Upper lobe of left lung (tissue), 6 donors: ENCODE measurements around the gene EPS8L2. TPM values are rescaled to one million over a fixed set of nuclear protein-coding genes. Genes with fewer than 3 reads are reported as not detected.
A peak's percentile ranks its signal among the peaks of the same experiment; 100 is the strongest.

Experiments used
- ATAC-seq, 2 donors: fragments of 200-7000 bp; cut with Tn5 transposase; one replicate each; pipeline ENCODE4 v1.9.1; 2022; ENCODE audit warnings: mild to moderate bottlenecking in 2 of 2, moderate library complexity in 2 of 2; ENCODE audit not compliant: low FRiP score in 2 of 2
- DNase-seq, 2 donors: peaks; one replicate each; pipeline ENCODE4 v3.0.0-alpha.2; 2019 to 2020
- H3K27ac ChIP-seq, 4 donors: fragments of 200-600 bp; sonication (generic); one replicate each; pipeline ENCODE4 v1.5.1; 2016 to 2019
- H3K27me3 ChIP-seq, 4 donors: fragments of 200-600 bp; sonication (generic); one replicate each; pipeline ENCODE4 v1.5.1; 2017 to 2019
- H3K36me3 ChIP-seq, 4 donors: fragments of 200-600 bp; sonication (generic); one replicate each; pipeline ENCODE4 v1.5.1; 2016 to 2019
- H3K4me1 ChIP-seq, 4 donors: fragments of 200-600 bp; sonication (generic); one replicate each; pipeline ENCODE4 v1.5.1; 2018 to 2019
- H3K4me3 ChIP-seq, 4 donors: fragments of 200-600 bp; sonication (generic); one replicate each; pipeline ENCODE4 v1.5.1; 2017 to 2019; ENCODE audit warnings: mild to moderate bottlenecking in 2 of 4, moderate library complexity in 1 of 4
- H3K9me3 ChIP-seq, 4 donors: fragments of 200-600 bp; sonication (generic); one replicate each; pipeline ENCODE4 v1.5.1; 2018 to 2019
- CTCF ChIP-seq, 6 experiments: fragments of 450-650 bp in 4 of 6; fragments of 200-600 bp in 2 of 6; sonication (generic) in 2 of 6; IDR thresholded peaks; one replicate each; pipeline ENCODE4 v1.5.1; 2016 to 2019; ENCODE audit warnings: antibody characterized with exemption in 6 of 6
- EP300 ChIP-seq, 4 donors: sonication (generic); formaldehyde crosslinking; IDR thresholded peaks; one replicate each; pipeline ENCODE4 v1.5.1; 2017; ENCODE audit warnings: antibody characterized with exemption in 4 of 4, control low read depth in 2 of 4
- POLR2A ChIP-seq, 4 donors: fragments of 450-650 bp; IDR thresholded peaks; one replicate each; pipeline ENCODE4 v1.5.1; 2016 to 2017; ENCODE audit warnings: antibody characterized with exemption in 4 of 4, mild to moderate bottlenecking in 2 of 4
- POLR2AphosphoS5 ChIP-seq, 2 donors: sonication (generic); formaldehyde crosslinking; IDR thresholded peaks; one replicate each; pipeline ENCODE4 v1.5.1; 2017; ENCODE audit warnings: antibody characterized with exemption in 2 of 2
- WGBS, 2 donors: methylation state at CpG; one replicate each; pipeline ENCODE4 v1.1.5; 2017 to 2018; 5-methylcytosine and 5-hydroxymethylcytosine counted together
- total RNA-seq, 6 donors: library from RNA; depleted of rRNA in 4 of 6; stranded (reverse); fragments of >200 nt in 4 of 6; gene quantifications; one replicate each; pipeline versions ENCODE4 v1.1.0 to v1.2.1, GENCODE V29; 2016 to 2021
- donor health status: DM: no; HTN: no; CAD: no; lungs with moderate emphysema.
- donor health status: DM: no; HTN: yes; CAD: no; lungs with severe emphysema.

The EPS8L2 gene
- total RNA-seq, 6 donors from 2014 or later: 120 to 497 (median 199) TPM

GRCh38 chr11:704781-705645, 1.0 kb upstream of the EPS8L2 start:
- H3K4me1 ChIP-seq: peaks cover 36 to 72% (median 57%) of the 10 kb centered on the region in 4 donors
- ATAC-seq: peak; percentile 36 to 81
- peak; percentile 84 to 92 for DNase-seq
- H3K4me3 ChIP-seq: peak overlapping the region in 3 of 4 donors; percentile 60 to 62 (median 61)
- 64 to 74% methylated on average over 10 to 25 of the region's 27 CpGs for whole genome bisulfite sequencing, 2 donors
- peaks cover 0 to 15% (median 12%) of the 10 kb centered on the region in 4 donors for H3K36me3 ChIP-seq
- H3K27me3 ChIP-seq: peaks cover 0 to 20% (median 10%) of the 10 kb centered on the region in 4 donors
- TF ChIP-seq EP300 (IDR thresholded peaks at IDR 0.05) (no peak), POLR2AphosphoS5 (IDR thresholded peaks at IDR 0.05) (no peak), CTCF (IDR thresholded peaks at IDR 0.05) (no peak), POLR2A (IDR thresholded peaks at IDR 0.05) (peak in 3 of 4 donors; percentile 27 to 44 (median 34))
- no peaks in the 10 kb centered on the region for H3K9me3 ChIP-seq
- peak overlapping the region; percentile 75 to 86 (median 81) for H3K27ac ChIP-seq

GRCh38 chr11:706439-706956, 467 bp downstream of the EPS8L2 start:
- Histone ChIP-seq H3K4me3 (peak overlapping the region; percentile 38 to 62 (median 60)), H3K4me1 (peaks cover 36 to 83% (median 58%) of the 10 kb centered on the region in 4 donors), H3K27me3 (peaks cover 0 to 20% (median 10%) of the 10 kb centered on the region in 4 donors), H3K36me3 (peaks cover 0 to 10% (median 7%) of the 10 kb centered on the region in 4 donors), H3K9me3 (no peaks in the 10 kb centered on the region), H3K27ac (peak overlapping the region; percentile 75 to 86 (median 81))
- WGBS, 2 donors: 3% methylated on average over 17 of the region's 22 CpGs; no CpG with 5 or more reads in 1 of the 2 donors
- ATAC-seq: peak in 1 of 2 donors; percentile 54
- DNase-seq: peak in 1 of 2 donors; percentile 36
- TF ChIP-seq POLR2A (IDR thresholded peaks at IDR 0.05) (peak in 1 of 4 donors; percentile 6), EP300 (IDR thresholded peaks at IDR 0.05) (no peak)

- Histone ChIP-seq H3K36me3 (peaks cover 0 to 4% (median 1%) of the 10 kb centered on the region in 4 donors), H3K27me3 (peaks cover 0 to 20% (median 10%) of the 10 kb centered on the region in 4 donors), H3K4me1 (peaks cover 35 to 79% (median 55%) of the 10 kb centered on the region in 4 donors), H3K4me3 (peak overlapping the region; percentile 38 to 62 (median 60)), H3K27ac (peak overlapping the region; percentile 75 to 86 (median 81)), H3K9me3 (no peaks in the 10 kb centered on the region)
- no peak for TF ChIP-seq POLR2AphosphoS5 (IDR thresholded peaks at IDR 0.05)
- no peak for TF ChIP-seq EP300 (IDR thresholded peaks at IDR 0.05)
- TF ChIP-seq CTCF (IDR thresholded peaks at IDR 0.05): peak in 1 of 6 experiments; percentile 41
- ATAC-seq: peak; percentile 20 to 55
- DNase-seq: peak; percentile 69 to 89
- 29 to 48% methylated on average over 15 to 24 of the region's 30 CpGs for WGBS, 2 donors
Measured at GRCh38 chr11:706957-707816, 1.2 kb downstream of the EPS8L2 start.

GRCh38 chr11:707817-708420, 1.9 kb downstream of the EPS8L2 start:
- WGBS, 2 donors: 60 to 68% methylated on average over 2 to 14 of the region's 16 CpGs
- ATAC-seq (peak; percentile 0 to 42), DNase-seq (peak; percentile 44 to 82)
- Histone ChIP-seq H3K9me3 (no peaks in the 10 kb centered on the region), H3K4me1 (peaks cover 28 to 79% (median 51%) of the 10 kb centered on the region in 4 donors), H3K27ac (peak overlapping the region; percentile 42 to 86 (median 81)), H3K36me3 (no peaks in the 10 kb centered on the region), H3K27me3 (peaks cover 0 to 20% (median 10%) of the 10 kb centered on the region in 4 donors), H3K4me3 (peak overlapping the region in 2 of 4 donors; percentile 60 to 62)
- TF ChIP-seq POLR2AphosphoS5 (IDR thresholded peaks at IDR 0.05) (no peak), POLR2A (IDR thresholded peaks at IDR 0.05) (no peak), EP300 (IDR thresholded peaks at IDR 0.05) (no peak), CTCF (IDR thresholded peaks at IDR 0.05) (no peak)
